HG03520 (cell line): Measurements from ENCODE around the gene SYT5.
"Not testable (repeated sequence)": the region's sequence is repeated elsewhere in the genome, so short reads cannot be mapped to it uniquely, and the experiment has no call there.

ENCODE experiments used
- ATAC-seq: cut with Tn5 transposase; IDR thresholded peaks from one replicate; pipeline ENCODE4 v1.9.1; 2021; ENCODE audit warnings: mild to moderate bottlenecking, moderate library complexity; ENCODE audit not compliant: unreplicated experiment

Gene SYT5

GRCh38 chr19:55172318-55172717 lies 7.8 kb downstream of the SYT5 start:
- ATAC-seq, result not testable (repeated sequence)

GRCh38 chr19:55171440-55171839 lies 8.6 kb downstream of the SYT5 start:
- ATAC-seq, result no peak

GRCh38 chr19:55169136-55169535 lies 11.0 kb downstream of the SYT5 start:
- no peak for ATAC-seq

GRCh38 chr19:55166530-55167268 lies 13.4 kb downstream of the SYT5 start, which contains the start of gene DNAAF3:
DNAAF3 (minus strand) TSS chr19:55166613; CDS start chr19:55166413, 200 bp downstream.
- peak; percentile 60 for ATAC-seq

DNA sequence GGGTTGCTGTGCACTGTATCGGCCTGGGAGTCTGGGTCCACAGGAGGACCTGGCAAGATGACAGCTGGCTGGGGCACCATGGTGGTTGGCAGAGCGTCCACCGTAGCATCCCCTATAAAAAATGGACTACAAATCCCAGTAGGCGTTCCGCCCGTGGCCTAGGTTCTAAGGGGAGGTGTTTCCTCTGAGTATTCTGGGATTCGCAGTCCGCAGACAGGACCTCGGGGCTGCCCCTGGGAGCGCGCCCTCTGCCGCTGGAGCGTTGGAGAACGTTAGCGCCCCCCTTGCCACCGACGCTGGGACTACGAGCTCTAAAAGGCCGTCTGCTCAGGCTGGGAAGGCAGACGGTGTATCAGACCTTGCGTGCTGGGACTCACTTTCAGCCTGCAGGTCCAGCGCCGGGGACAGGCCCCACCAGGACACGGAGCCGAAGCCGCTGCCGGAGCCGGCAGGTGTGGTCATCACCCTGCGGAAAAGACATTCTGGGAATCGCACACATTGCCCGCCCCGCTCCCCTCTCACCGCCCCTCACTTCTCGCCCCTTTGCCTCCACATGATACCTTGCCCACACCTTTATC lies 14.0 kb downstream of the SYT5 start:
- peak; percentile 17 for ATAC-seq

DNA sequence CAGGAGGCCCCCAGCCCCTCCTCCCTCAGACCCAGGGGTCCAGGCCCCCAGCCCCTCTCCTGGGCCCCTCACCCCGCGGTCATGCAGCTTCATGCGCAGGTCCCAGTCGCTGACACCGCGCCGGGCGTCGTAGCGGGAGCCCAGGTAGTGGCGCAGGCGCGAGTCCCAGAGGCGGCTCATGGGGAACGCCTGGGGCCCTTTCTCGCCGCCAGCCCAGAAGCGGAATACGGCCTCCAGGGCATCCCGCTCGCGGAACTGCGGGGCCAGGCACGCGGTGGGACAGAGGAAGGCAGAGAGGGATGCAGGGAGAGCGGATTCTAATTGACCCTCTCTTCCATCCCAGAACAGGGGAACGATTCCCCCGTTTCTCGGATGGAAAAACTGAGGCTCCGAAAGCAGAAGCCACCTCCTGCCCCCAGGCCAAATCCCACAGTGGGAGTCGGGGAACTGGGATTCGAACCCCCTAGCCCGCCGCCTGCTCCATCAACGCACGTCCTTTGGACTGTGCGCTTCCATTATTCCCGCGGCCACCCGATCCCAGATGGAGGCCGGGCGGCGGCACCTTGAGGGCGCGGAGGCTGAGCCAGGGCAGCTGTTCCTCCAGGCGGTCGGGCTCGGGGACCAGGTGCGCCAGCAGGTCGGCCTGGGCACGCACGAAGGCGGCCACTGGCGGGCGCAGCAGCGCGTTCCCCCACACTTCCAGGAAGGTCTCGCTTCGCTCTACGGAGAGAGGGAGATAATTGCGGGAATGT lies 18.3 kb downstream of the SYT5 start:
- no peak for ATAC-seq

DNA sequence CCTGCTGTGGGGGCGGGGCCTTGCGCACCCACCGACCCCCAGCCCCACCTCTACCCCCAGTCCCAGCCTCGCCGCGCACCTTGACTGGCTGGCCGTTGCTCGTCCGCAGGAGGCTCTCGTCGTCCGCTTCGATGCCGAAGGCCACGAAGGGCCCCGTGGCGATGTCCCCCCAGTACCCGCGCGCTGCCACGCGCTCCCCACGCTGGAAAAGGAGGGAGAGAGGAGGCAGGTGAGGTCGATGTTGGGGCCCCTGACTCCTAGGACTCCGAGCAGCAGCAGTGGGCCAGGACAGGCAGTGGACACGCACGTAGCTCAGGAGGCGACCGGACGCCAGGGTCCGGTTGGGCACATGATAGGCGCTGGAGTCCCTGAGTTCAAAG lies 19.1 kb downstream of the SYT5 start:
- ATAC-seq, result no peak

- peak; percentile 53 for ATAC-seq
These were observed 19.7 kb downstream of the SYT5 start for GRCh38 chr19:55160128-55160985.

DNA sequence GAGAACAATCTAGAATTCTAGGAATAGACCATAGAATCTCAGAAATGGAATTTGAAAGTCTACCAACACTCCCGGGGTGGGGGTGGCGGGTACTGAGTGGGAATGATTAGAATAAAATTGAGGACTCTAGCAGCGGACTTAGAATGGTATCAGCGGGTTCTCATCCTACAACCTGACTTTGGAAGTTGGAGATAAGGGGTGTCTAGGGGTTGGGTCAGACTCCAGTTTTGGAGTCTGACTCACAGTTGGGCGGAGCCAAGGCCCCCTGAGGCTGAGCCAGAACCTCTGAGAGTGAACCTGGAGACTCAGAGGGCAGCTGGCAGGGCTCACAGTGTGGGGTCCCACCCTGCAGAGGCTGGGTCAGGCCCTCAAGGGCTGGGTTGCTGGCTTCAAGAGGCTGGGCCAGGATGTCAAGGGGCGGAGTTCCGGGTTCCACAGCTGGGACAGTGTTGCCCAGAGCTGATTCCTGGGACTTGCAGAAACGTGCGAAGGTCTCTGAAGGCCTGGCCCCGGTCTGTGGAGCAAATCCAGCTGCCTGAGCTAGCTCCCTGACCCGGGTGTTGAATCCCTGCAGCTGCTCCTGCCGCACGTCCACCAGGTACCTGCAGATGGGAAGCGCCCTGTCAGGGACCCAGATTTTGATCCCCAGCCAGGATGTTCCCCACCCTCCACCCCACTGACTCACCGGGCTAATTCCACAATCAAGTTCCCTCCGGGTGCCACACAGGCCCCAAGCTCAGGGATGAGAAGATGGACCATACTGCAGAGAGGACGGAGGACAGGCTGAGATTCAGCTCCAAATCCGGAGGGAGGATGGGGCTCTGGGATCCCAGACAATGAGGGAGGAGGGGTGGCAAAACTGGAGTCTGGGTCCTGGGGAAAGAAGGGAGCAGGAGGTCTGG lies 21.0 kb downstream of the SYT5 start:
- ATAC-seq, result no peak

GRCh38 chr19:55158423-55158822 lies 21.7 kb downstream of the SYT5 start:
- no peak for ATAC-seq

DNA sequence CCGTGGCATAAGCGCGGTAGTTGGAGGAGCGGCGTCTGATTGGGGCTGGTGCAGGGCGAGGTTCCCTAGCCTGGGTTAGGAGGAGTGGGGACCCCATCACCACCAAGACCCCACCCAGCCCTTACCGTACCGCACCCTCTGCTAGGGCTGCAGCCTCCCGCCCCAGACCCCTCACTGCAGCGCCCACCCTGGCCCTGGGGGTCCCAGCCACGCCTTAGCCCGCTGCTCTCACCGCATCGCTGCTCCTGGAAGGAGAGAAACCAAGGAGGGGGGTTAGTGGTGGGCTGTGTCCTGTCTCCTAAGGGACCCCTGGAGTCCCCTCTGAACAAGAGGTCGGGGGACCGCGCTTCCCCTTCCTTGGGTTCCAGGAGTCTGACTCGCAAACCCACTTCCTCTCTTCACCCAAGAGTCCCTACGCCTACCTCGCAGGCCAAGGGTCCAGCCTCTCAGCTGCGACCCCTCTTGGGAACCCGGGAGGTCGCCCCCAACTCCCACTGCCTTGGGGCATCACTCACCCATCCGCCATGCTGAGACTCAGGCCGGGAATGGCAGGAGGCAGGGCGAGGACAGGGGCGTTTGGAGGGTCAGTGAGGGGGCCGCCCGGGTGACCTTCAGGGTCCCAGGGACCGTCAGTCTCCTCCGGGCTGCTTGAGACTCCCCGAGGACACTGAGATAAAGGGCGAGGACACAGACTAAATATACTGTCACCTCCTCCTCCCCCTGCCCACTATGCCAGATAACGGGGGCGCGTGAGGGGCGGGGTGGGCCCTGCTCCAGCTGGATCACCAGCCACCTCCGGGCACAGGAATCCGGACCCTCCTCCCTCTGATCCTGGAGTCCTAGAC lies 22.8 kb downstream of the SYT5 start, which contains the start of gene TNNI3:
TSS of gene TNNI3 (minus strand) at position 669 of the 845 bp plus-strand sequence. CDS start at position 526, 143 bp downstream.
- no peak for ATAC-seq

GRCh38 chr19:55156202-55157063 lies 23.7 kb downstream of the SYT5 start:
- no peak for ATAC-seq

DNA sequence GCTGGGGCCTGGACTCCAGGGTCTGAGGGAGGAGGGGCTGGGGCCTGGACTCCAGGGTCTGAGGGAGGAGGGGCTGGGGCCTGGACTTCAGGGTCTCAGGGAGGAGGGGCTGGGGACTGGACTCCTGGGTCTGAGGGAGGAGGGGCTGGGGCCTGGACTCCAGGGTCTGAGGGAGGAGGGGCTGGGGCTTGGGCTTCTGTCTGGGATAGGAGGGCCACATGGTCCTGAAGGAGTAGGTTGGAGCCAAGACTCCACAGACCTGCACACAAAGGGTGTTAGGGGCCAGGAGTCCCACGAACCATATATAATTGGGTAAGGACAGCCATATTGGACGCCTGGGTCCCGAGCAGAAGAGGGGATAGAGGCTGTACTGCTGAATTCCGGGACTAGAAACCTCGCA lies 24.3 kb downstream of the SYT5 start:
- ATAC-seq, result not testable (repeated sequence)

GRCh38 chr19:55153652-55154264 lies 26.3 kb downstream of the SYT5 start:
- no peak for ATAC-seq

- ATAC-seq, result no peak
These were observed 28.1 kb downstream of the SYT5 start for GRCh38 chr19:55152017-55152416.

GRCh38 chr19:55149078-55150003 lies 30.7 kb downstream of the SYT5 start, which contains the start of gene TNNT1:
TNNT1 (minus strand) TSS chr19:55149206; CDS start chr19:55147157, 2,049 bp downstream.
- ATAC-seq, result no peak
